CD1c-positive myeloid dendritic cell (primary cell): Measurements from ENCODE around the gene NAIF1.
"Not testable (repeated sequence)": the region's sequence is repeated elsewhere in the genome, so short reads cannot be mapped to it uniquely, and the experiment has no call there.

ENCODE experiments used
- DNase-seq: peaks from one replicate; pipeline ENCODE4 v3.0.0-alpha.2; 2016; ENCODE audit errors: extremely low spot score

NAIF1 gene

DNA sequence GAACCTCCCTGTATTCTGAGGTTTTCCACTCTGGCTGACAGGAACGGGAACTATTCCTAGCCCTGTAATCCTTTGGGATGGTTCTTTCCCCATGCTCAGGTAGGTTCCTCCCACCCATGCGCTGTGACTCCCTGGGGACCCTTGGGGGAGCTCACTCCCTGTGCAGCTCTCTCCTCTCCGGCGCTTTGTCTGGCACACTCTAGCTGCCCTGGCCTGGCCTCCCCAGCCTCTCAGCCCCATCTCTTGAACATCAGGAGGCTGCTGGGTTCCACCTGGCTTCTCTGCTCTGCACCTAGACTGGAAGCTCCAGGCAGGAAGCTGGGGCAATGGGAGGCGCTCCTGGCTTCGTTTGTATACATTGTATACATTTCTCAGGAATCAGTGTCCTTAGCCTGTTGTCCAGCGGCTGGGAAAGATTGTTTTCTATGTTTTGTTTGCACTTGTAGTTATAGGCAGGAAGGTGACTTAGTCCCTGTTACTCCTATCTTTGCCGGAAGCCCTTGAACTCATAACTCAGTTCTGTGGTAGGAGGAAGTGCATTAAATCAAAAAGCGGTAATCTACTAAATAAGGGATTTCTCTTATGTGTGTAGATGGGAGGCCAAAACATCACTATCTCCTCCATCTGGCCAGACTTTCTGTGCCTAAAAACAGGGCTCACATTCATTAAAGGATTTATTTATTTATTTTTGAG is 21.3 kb upstream of the NAIF1 start:
- no peak for DNase-seq

- no peak for DNase-seq
These were observed 20.1 kb upstream of the NAIF1 start for GRCh38 chr9:128087262-128087661.

DNA sequence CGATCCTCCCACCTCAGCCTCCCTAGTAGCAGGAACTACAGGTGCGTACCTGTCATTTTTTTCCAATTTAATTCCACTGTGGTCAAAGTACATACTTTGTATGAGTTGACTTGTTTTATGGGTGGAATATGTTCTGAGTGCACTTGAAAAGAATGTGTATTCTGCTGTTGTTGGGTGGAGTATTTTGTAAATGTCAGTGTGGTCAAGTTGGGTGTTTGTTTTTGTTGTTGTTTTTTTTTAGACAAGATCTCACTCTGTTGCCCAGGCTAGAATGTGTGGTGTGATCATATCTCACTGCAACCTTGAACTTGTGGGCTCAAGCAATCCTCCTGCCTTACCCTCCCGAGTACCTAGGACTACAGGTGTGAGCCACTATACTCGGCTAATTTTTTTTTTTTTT is 18.8 kb upstream of the NAIF1 start:
- no peak for DNase-seq

- no peak for DNase-seq
These were observed 17.6 kb upstream of the NAIF1 start for GRCh38 chr9:128084746-128085145.

DNA sequence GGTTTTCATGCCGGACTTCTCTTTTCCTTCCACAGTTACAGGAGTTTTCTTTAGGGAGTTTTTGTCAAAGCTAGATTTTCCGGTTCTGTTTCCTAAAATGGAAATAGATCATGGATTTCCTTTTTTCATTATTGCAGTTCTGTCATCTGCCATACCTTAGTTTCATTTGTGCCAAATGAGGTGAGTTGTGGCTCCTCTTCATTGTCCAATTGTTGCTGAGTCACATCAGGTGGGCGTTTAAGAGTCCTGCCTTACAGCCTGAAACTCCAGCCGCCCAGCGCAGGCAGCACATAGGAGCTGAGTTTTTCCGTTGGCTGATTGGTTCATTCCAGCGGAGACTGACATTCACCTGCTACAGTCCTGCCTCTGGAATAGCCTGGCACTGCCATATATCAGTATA is 15.0 kb upstream of the NAIF1 start:
- peak; percentile 71 for DNase-seq

DNA sequence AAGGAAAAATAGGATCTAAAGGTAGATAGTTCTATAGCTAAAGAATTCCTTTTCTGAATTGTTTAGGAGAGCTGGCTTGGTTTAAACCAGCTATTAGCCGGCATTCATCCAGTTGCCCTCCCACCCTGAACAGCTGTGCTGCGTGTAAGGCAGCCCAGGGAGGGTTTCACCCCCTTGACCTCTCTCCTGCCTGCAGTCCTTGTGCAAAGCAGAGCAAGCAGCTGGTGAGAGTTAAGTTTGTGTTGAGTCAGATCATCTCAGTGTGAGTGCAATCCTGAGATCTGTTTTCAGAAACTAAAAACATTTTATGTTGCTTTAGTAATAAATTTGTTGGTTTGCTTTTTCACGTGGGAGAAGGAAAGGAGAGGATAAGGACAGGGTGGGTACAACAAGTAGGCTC is 13.9 kb upstream of the NAIF1 start:
- DNase-seq = no peak

GRCh38 chr9:128080206-128080605 is 13.1 kb upstream of the NAIF1 start:
- DNase-seq = no peak

GRCh38 chr9:128078504-128079434 is 11.6 kb upstream of the NAIF1 start:
- DNase-seq = peak; percentile 87

- DNase-seq = peak; percentile 54
These were observed 10.9 kb upstream of the NAIF1 start for GRCh38 chr9:128077847-128078503.

DNA sequence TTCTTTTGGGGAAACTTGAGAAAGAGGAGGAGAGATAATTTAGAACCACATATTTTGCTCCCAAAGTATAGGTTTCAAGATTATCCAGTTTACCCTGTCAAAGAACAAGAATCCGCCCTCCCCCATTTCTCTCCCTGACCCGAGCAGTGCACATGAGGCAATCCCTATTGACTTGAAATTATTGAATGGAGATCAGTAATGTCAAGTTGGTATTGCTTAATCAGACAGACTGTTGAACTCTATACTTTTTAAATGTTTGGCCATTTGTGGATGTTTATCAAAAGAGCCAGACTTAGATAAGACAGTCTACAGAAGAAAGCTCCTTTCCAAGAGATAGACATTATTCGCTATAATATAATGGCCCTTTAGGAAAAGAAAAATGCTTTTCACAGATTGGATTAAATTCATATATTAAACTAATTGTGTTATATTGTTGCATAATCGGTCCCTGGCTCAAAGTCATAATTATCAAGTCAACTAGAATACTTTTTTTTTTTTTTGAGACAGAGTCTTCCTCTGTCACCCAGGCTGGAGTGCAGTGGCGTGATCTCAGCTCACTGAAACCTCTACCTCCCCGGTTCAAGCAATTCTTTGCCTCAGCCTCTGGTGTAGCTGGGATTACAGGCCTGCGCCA is 6.2 kb upstream of the NAIF1 start:
- no peak for DNase-seq

DNA sequence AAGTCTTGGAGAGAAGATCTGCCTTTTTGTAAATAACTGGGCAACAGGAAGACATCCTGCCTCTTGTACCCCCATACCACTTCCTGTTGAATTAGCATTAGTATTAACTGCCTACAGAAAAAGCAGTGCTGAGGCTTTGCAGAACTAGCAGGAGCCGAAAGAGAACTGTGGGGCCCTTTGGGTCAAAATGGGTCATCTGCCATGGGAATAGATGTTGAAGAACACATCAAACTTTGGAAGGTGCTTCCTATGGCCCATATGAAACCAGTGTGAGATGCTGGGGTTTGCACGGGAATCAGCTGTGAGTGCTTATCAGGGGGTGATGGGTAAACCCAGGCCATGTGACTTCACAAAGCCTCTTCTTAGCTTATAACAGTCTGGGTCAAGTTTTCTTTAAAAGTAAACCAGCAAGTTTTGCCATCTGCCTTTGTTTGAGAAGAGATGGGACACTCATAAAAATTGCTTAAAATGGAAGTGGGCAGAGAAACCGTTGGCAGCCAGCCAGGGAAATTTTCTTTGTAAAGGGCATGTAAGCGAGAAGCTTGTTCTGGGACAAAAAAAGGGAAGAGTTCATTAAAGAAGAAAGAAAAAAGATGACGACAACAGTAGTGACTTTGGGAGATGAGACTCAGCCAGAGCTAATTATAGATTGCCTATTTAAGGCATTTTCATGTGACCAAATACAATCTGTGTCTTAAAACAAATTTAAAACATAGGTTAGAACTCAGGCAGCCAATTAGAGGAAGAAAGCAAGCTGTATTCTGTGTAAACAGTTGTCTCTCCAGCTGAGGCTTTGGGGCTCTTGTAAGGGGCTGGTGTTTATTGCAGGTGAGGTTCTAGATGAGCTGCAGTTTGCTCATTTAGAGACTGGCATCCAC is 5.3 kb upstream of the NAIF1 start:
- peak; percentile 97 for DNase-seq

- not testable (repeated sequence) for DNase-seq
These were observed 4.4 kb upstream of the NAIF1 start for GRCh38 chr9:128071475-128071874.

DNA sequence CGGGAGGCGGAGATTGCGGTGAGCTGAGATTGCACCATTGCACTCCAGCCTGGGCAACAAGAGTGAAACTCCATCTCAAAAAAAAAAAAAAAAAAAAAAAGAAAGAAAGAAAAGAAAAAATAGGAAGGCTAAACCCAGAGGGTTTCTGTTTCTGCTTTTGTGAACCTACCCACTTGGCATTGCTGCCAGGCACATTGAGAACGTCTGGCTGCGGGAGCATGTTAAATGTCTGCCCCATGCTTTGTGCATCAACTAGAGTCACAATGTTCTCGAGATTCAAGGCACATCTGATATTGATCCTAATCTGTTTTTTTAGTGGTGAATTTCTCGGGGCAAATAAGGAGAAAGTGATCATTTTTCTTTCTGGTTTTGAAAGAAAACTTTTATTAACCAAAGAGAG is 3.8 kb upstream of the NAIF1 start:
- peak; percentile 44 for DNase-seq

DNA sequence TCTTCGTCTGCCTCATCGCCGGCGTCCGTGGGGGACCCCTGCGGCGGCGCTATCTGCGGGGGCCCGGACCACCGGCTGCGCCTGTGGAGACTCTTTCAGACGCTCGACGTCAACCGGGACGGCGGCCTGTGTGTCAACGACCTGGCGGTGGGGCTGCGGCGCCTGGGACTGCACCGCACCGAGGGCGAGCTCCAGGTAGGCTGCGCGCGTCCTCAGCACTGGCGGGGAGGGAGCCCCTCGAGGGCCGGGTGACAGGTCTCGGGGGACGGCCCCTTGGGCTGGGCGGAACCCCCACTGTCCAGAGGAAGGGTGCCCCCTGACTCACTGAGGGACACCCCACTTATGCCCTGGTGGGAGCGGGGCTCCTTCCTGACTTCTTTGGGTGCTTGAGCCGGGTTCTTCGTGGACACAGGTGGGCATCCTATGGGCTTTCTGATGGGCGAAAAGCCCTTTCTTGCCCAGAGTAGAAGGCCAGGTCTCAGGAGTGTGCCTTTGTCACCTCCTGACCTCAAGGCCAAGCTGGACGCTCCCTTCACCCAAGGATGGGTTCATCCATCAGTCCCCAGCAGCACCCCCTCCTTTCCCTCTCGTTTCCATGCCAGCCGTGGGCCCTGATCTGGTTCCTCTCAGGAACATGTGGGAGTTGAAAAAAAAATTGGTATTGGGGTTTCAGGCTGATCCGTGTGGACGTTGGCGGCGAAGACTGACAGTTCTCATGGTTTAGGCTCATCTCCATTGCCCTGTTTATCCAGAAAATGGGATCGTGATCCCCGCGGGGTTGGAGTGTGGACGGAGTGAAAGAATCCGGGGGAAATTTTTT is 1.5 kb upstream of the NAIF1 start:
- peak; percentile 90 for DNase-seq

DNA sequence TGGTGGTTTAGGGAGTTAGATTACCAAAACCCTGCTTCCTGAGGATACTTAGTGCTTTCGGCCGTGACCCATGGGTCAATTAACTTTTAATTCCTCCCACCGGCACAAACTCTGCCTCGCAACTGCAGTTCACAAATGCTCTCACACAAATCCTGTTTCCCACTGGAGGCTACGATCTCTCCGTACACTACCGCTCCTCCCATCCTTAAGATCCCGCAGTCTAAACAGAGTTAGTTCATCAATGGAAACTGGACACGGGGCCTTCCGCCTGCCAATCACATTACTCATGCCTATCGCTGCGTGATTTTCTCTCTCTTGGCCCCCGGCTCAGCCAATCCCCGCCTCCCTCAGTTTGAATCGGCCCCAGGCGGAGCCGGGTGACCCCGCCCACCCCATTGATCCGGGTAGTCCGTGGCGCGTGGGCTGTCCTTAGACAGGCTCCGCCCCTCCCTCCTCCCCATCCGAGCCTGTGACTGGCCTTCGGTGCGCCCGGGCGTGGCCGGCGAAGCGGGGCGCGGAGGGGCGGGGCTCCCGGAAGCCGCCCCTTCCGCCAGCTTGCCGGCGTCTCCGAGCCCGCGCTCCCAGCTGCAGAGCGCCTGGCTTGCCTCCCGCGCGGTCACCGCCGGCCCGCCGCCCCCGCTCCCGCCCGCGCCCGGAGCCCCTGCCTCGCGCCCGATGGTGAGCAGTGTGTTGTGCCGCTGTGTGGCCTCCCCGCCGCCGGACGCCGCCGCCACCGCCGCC is 695 bp upstream of the NAIF1 start, which contains the start of gene SLC25A25:
Gene SLC25A25 (plus strand): TSS at position 588 of the 741 bp plus-strand sequence. CDS start 88 bp downstream, at position 676.
- peak; percentile 100 for DNase-seq

DNA sequence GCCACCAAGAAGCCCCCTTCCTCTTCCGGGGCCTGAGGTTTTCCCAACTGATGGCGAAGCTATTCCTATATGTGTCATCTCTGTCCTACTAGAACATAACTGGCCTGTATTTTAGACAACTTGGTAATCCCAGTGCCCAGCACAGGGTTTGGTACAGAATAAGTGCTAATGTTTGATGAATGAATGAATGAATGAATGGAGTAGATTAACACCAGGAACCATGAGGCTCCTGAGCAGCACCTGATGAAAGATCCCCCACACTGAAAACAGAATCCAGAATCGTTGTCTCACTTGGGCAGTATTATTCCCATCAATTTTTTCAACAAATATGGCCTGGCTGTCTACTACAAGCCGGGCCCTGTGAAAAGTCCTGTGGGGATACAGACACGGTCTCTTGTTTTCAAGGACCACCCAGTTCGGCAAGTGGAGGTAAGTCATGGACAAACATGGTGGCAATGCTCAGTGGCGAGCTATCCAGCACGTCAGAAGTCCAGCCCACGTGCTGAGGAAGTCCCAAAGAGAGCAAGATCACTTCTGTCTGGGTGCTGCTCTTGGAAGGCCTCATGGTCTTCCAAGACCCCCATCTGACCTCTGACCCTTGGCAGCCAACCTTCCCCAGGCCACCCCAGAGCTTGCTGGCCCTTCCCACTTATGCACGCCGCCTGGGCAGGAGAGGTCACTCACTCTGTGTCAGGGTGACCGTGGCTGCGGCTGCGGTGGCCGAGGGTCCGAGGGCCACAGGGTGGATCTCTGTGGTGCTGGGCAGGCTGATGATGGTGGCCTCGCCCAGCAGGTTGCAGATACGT is 1.0 kb downstream of the NAIF1 start:
- no peak for DNase-seq

GRCh38 chr9:128062846-128063831 is 4.0 kb downstream of the NAIF1 start:
- peak; percentile 13 for DNase-seq
